ENCODE measurements around the gene PSMA8.

GRCh38 chr18:26206488-26206887, 72.8 kb downstream of the PSMA8 start:
- TF ChIP-seq GLIS3 (CRISPR knock-in tag; IDR thresholded peaks at IDR 0.05) (no peak), ESRRG (CRISPR knock-in tag; IDR thresholded peaks at IDR 0.05) (no peak), RARB (CRISPR knock-in tag; IDR thresholded peaks at IDR 0.05) (no peak)

Data from SK-N-SH treated with all-trans-retinoic acid at 6 μM for 48 hours (cell line).